GM10266 (cell line): ENCODE results near the gene HEXD.
"Not testable (repeated sequence)": the region's sequence is repeated elsewhere in the genome, so short reads cannot be mapped to it uniquely, and the experiment has no call there.

Source experiments
- DNase-seq: peaks from one replicate; pipeline ENCODE4 v3.0.0; 2012; ENCODE audit errors: extremely low spot score
- TF ChIP-seq, protein P1 (sequence below): IDR thresholded peaks from 2 replicates; pipeline ENCODE4 v1.5.1; 2012; ENCODE audit warnings: mild to moderate bottlenecking, low read depth; ENCODE audit not compliant: control insufficient read depth, insufficient read depth; ENCODE audit errors: missing control alignments

Gene HEXD

DNA sequence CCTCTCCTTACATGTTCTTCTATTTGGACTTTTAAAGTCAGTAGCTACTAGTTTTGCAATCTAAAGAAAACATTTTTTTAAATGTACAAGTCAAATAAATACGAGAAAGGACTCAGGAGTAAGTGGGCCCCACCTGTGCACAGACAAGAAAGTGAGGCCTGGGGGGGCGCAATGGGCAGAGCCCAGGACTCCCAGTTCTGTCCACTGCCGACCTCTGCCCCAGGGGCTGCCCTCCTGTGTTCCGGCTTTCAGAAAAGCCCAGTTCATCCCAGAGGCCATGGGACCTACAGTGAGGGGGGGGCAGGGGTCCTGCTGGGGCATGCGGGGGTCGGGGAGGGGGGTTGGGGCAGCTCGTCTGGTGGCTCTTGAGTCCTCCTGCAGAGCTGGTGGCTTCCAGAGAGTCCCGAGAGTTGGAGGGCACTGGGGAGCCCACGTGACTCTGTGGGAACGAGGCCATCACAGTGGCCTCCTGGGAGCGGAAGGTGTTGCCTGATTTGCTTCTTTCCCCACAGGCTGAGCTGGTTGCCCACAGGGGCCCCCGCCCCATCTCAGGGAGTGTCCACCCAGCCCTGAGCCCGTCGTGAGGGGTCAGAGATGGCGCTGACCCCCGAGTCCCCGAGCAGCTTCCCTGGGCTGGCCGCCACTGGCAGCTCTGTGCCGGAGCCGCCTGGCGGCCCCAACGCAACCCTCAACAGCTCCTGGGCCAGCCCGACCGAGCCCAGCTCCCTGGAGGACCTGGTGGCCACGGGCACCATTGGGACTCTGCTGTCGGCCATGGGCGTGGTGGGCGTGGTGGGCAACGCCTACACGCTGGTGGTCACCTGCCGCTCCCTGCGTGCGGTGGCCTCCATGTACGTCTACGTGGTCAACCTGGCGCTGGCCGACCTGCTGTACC lies 44.2 kb upstream of the HEXD start:
- no peak for DNase-seq
- TF ChIP-seq, protein P1, sequence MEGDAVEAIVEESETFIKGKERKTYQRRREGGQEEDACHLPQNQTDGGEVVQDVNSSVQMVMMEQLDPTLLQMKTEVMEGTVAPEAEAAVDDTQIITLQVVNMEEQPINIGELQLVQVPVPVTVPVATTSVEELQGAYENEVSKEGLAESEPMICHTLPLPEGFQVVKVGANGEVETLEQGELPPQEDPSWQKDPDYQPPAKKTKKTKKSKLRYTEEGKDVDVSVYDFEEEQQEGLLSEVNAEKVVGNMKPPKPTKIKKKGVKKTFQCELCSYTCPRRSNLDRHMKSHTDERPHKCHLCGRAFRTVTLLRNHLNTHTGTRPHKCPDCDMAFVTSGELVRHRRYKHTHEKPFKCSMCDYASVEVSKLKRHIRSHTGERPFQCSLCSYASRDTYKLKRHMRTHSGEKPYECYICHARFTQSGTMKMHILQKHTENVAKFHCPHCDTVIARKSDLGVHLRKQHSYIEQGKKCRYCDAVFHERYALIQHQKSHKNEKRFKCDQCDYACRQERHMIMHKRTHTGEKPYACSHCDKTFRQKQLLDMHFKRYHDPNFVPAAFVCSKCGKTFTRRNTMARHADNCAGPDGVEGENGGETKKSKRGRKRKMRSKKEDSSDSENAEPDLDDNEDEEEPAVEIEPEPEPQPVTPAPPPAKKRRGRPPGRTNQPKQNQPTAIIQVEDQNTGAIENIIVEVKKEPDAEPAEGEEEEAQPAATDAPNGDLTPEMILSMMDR: no peak

DNA sequence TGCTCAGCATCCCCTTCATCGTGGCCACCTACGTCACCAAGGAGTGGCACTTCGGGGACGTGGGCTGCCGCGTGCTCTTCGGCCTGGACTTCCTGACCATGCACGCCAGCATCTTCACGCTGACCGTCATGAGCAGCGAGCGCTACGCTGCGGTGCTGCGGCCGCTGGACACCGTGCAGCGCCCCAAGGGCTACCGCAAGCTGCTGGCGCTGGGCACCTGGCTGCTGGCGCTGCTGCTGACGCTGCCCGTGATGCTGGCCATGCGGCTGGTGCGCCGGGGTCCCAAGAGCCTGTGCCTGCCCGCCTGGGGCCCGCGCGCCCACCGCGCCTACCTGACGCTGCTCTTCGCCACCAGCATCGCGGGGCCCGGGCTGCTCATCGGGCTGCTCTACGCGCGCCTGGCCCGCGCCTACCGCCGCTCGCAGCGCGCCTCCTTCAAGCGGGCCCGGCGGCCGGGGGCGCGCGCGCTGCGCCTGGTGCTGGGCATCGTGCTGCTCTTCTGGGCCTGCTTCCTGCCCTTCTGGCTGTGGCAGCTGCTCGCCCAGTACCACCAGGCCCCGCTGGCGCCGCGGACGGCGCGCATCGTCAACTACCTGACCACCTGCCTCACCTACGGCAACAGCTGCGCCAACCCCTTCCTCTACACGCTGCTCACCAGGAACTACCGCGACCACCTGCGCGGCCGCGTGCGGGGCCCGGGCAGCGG lies 43.4 kb upstream of the HEXD start:
- TF ChIP-seq, protein P1: no peak
- no peak for DNase-seq

DNA sequence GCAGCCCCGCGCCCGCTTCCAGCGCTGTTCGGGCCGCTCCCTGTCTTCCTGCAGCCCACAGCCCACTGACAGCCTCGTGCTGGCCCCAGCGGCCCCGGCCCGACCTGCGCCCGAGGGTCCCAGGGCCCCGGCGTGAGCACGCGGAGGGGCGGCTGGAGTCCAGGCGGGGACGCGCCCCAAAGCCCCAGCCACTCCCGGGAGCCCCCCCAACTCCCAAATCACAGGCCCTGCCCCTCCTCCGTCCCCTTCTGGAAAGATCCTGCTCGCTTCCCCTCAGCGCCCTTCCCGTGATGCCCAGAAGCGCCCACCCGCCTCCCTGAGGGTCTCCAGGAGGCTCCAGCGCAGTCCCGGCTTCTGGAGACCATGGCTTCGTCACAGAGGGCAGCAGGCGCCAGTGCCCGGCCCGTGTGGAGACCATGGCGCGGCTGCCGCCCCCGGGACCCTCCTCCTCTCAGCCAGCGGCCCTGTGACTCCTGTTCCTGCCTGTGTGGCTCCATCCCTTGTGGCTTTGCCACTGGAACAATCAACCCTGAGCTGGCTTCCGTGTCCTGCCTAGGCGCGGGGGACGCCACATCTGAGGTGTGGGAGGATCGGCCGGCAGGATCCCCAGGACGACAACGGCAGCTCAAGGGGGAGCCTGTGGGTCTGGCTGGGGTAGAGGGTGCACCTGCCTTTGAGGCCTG lies 42.6 kb upstream of the HEXD start:
- DNase-seq: no peak
- TF ChIP-seq, protein P1: no peak

DNA sequence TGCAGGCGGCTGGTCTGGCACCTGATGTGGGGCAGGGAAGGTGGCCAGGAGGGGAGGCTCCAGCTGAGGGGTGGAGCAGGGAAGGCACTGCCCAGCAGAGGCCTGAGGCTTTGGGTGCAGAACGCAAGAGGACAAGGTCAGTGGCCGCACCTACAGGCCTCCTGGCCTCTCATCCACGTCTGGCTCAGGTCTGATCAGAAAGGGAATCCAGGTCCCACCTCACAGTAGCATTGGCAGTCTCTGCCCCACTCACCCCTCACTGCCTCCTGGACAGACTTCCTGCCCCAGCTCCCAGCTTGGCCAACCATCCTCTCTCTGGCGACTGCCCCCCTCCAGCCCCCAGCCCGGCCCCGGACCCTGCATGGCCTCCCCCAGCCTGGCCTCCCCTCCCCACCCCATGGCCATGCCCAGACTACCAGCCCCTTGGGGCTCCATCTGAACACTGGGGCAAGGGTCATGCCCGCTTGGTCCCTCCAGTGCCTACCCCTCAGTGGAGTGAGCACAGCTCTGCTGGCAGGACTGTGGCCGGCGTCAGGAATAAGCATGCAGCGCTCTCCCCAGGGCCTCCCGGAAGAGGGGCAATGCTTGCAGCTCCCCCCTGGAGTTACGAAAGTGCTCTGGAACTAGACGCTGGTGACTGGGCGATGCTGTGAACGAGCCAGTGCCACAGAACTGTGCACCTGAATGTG lies 42.0 kb upstream of the HEXD start:
- DNase-seq: no peak
- TF ChIP-seq, protein P1: no peak

DNA sequence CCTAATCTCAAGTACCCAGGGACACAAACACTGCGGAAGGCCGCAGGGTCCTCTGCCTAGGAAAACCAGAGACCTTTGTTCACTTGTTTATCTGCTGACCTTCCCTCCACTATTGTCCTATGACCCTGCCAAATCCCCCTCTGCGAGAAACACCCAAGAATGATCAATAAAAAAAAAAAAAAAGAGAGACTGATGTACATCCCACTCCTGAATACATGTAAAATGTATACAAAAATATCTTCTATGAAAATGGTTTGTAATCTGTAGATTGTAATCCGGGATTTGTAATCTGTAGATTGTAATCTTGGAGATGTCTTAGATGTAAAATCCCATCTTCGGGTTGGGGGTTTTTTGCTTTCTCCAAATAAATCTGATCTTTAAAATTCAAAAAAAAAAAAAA lies 40.9 kb upstream of the HEXD start:
- DNase-seq: not testable (repeated sequence)

DNA sequence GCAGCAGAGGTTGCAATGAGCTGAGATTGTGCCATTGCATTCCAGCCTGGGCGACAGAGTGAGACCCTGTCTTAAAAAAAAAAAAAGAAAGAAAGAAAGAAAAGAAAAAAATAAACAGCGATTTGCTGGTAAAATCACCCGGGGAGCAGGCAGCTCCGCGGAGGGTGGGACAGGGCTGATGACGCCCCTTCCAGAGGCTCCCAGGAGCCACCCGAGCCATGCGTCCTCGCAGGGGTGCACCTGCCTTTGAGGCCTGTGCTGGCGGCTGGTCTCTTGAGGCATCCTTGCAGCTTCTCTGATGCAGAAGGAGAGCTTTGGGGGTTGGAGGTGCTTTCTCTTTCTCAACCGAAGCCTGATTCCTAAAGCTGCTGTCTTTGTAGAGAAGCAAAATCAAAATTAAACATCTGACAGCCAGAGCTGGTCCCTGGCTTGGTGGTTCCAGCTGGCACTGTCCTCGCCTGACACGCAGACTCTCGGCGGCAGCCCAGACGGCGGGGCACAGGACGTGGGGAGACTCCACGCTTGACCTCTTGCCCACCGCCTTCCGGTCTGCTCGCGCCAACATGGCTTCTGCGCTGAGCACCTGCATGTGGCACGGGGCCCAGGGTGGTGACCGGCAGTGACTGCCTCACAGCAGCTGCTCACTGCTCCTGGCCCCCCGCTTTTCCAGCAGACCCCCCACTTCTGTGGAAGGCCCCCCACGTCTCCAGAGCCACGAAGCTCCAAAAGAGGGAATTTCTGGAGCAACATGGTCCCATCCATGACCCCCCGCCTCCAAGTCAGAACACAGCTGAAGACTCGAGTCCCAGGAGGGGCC lies 40.0 kb upstream of the HEXD start:
- TF ChIP-seq, protein P1: no peak
- DNase-seq: no peak

DNA sequence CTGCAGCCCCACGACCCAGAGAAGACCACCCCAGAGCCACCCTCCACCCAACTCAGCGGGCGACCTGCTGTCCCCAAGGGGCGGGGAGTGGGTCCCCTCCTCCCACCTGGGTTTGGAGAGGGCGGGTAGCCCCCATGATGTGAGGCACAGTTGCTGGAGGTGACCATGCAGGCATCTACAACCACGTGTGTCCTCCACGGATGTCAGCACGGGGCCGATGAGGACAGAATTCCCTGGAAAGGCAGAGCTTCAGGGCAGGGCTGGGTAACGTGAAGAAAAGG lies 39.5 kb upstream of the HEXD start:
- DNase-seq: no peak
- TF ChIP-seq, protein P1: no peak
